ENCODE results near the gene MFN2.
"Not testable (repeated sequence)": the region's sequence is repeated elsewhere in the genome, so short reads cannot be mapped to it uniquely, and the experiment has no call there.

Gene MFN2

GRCh38 chr1:11998636-11999035 lies 18.4 kb downstream of the MFN2 start:
- no peak for DNase-seq (ENCODE audit: low spot score)

GRCh38 chr1:11999236-11999635 lies 19.0 kb downstream of the MFN2 start:
- DNase-seq (ENCODE audit: low spot score): no peak

- peak; percentile 60 for DNase-seq (ENCODE audit: low spot score)
Observed at GRCh38 chr1:12001249-12001917, 21.1 kb downstream of the MFN2 start.

- no peak for DNase-seq (ENCODE audit: low spot score)
Observed at GRCh38 chr1:12001996-12002493, 21.8 kb downstream of the MFN2 start.

- DNase-seq (ENCODE audit: low spot score): no peak
Observed at GRCh38 chr1:12003762-12004161, 23.5 kb downstream of the MFN2 start.

GRCh38 chr1:12005488-12006166 lies 25.4 kb downstream of the MFN2 start:
- no peak for DNase-seq (ENCODE audit: low spot score)

GRCh38 chr1:12006167-12006921 lies 26.1 kb downstream of the MFN2 start:
- no peak for DNase-seq (ENCODE audit: low spot score)

- no peak for DNase-seq (ENCODE audit: low spot score)
Observed at GRCh38 chr1:12007204-12007603, 27.0 kb downstream of the MFN2 start.

GRCh38 chr1:12008355-12008754 lies 28.1 kb downstream of the MFN2 start:
- DNase-seq (ENCODE audit: low spot score): not testable (repeated sequence)

- DNase-seq (ENCODE audit: low spot score): no peak
Observed at GRCh38 chr1:12009318-12009947, 29.2 kb downstream of the MFN2 start.

- no peak for DNase-seq (ENCODE audit: low spot score)
Observed at GRCh38 chr1:12010746-12011570, 30.7 kb downstream of the MFN2 start.

GRCh38 chr1:12011998-12012397 lies 31.8 kb downstream of the MFN2 start:
- DNase-seq (ENCODE audit: low spot score): no peak

GRCh38 chr1:12012560-12013316 lies 32.5 kb downstream of the MFN2 start:
- DNase-seq (ENCODE audit: low spot score): no peak

- no peak for DNase-seq (ENCODE audit: low spot score)
Observed at GRCh38 chr1:12014141-12014991, 34.1 kb downstream of the MFN2 start.

- DNase-seq (ENCODE audit: low spot score): no peak
Observed at GRCh38 chr1:12015001-12015491, 34.8 kb downstream of the MFN2 start.

GRCh38 chr1:12015499-12015898 lies 35.3 kb downstream of the MFN2 start:
- no peak for DNase-seq (ENCODE audit: low spot score)

GRCh38 chr1:12016182-12016581 lies 35.9 kb downstream of the MFN2 start:
- no peak for DNase-seq (ENCODE audit: low spot score)

GRCh38 chr1:12019858-12020509 lies 39.7 kb downstream of the MFN2 start:
- no peak for DNase-seq (ENCODE audit: low spot score)

- DNase-seq (ENCODE audit: low spot score): no peak
Observed at GRCh38 chr1:12021616-12022015, 41.4 kb downstream of the MFN2 start.
